Thyroid gland (tissue), 4 donors: ENCODE data around the gene SNX19.

Experiments used
- CTCF ChIP-seq, 6 experiments: fragments of 200-600 bp in 3 of 6; fragments of 450-650 bp in 3 of 6; sonication (generic) in 3 of 6; IDR thresholded peaks; one replicate each; pipeline ENCODE4 v1.5.1; 2016 to 2019; ENCODE audit warnings: antibody characterized with exemption in 6 of 6, mild to moderate bottlenecking in 2 of 6, inconsistent platforms in 1 of 6, moderate library complexity in 1 of 6
- POLR2A ChIP-seq, 2 donors: fragments of 450-650 bp; IDR thresholded peaks; one replicate each; pipeline ENCODE4 v1.6.1; 2017; ENCODE audit warnings: antibody characterized with exemption in 2 of 2, mild to moderate bottlenecking in 2 of 2, moderate library complexity in 1 of 2

GRCh38 chr11:130932086-130932712, 15.9 kb upstream of the SNX19 start:
- TF ChIP-seq CTCF (IDR thresholded peaks at IDR 0.05) (no peak), POLR2A (IDR thresholded peaks at IDR 0.05) (no peak)
